CD4-positive, alpha-beta T cell treated with Interferon gamma for 1 hour (primary cell): ENCODE results near the gene BABAM2.

Experiments used
- DNase-seq: peaks from one replicate; pipeline ENCODE4 v3.0.0-alpha.2; 2020

The BABAM2 gene

DNA sequence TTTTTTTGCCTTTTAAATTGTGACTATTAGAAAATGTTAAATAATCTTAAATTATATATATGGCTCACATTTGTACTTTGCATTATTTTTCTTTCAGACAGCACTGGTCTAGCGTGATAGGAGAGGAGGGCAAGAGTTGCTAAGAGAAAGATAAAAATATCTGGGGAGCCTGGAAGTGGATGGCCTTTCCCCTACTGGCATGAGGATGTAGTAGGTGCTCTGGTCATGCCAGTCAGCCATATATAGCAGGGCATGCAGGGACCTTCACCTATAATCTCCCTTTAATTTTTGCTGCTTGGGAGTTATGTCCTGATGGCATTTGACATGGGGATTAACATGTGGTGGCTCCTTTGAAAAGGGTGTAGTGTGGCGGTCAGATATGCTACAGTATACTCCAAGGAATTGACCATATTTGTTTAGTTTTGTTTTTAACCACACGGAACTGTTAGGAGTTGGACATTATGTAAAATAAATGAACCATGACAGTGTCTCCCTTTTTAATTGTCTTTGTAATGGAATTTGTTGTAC is 144.7 kb downstream of the BABAM2 start:
- no peak for DNase-seq

DNA sequence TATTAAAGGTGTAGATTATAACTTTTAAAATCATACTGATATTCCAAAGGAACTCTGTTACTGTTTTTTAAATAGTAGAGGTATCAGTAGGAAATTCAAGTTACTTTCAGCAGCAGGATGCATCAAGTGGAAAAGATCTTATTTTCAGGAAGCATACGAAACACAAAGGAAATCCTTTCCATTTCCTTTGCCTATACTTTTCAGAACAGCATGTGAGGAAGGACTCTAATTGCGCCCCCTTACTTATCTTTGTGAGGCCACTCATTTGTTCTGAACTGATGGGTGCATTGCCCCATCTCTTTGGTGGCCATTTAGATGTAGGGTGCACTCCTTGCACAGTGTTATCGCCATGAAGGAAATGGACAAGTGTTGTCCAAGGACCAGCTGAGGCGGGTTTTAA is 145.3 kb downstream of the BABAM2 start:
- no peak for DNase-seq

- DNase-seq, result no peak
Observed at GRCh38 chr2:28036307-28036706, 145.8 kb downstream of the BABAM2 start.

GRCh38 chr2:28038722-28039121 is 148.2 kb downstream of the BABAM2 start:
- no peak for DNase-seq

DNA sequence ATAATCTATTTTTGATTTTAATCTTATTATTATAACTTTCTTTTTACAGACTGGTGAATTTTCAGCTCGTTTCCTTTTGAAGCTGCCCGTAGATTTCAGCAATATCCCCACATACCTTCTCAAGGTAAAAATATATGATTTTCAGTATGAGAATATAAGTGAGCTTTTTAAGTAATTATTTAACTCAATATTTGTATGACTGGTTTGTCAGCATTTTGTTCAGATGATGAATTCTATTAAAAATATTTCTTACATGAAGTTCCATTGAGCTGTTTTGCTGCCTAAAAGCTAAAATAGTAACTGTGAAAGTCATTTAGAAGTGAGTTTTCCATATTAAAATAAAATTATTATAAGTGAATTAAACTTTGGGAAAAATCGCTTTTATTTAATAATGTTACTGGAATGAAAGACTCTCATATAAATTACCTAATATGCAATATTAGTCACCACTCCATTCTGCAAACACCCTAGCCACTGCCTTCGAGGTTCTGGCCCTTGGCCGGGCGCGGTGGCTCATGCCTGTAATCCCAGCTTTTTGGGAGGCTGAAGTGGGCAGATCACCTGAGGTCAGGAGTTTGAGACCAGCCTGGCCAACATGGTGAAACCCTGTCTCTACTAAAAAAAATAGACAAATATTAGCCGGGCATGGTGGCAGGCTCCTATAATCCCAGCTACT is 155.3 kb downstream of the BABAM2 start:
- no peak for DNase-seq

DNA sequence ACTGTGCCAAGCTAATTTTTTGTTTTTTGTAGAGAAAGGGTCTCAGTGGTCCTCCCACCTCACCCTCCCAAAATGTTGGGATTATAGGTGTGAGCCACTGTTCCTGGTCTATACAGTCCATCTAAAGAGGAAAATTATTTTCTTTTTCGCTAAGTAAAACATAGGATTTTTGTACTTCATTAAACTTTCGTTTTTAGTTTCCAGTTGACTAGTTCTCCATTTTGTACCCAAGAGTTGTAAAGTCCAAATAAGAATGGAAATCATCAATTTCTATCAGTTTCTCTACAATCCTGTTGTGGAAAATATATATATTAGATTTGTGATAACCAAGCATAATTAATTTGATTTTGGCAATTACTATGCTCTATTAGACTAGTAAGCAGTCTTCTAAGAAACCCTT is 156.4 kb downstream of the BABAM2 start:
- no peak for DNase-seq

GRCh38 chr2:28047681-28048080 is 157.2 kb downstream of the BABAM2 start:
- DNase-seq, result no peak

GRCh38 chr2:28048341-28048740 is 157.8 kb downstream of the BABAM2 start:
- DNase-seq, result no peak

DNA sequence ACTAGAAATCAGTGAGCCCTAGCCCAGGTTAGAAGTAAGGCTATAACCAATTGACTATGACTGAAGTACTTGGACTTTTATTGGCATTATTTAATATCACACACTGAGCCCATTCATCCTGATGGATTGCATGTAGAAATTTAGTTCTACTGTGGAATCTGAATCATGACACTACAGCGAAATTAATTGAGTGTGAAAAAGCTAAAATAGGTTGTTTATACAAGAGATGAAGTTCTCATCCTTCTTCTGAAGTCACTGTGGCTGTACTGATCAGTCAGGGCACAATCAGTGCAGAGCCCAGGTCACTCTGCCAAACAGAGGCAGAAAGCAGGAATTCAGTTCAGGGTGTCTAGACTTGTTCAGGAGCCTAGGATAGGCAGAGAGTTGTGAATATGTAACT is 158.9 kb downstream of the BABAM2 start:
- no peak for DNase-seq

- DNase-seq, result no peak
Observed at GRCh38 chr2:28049899-28050298, 159.4 kb downstream of the BABAM2 start.

GRCh38 chr2:28052691-28053090 is 162.2 kb downstream of the BABAM2 start:
- DNase-seq, result no peak

- DNase-seq, result no peak
Observed at GRCh38 chr2:28053597-28053996, 163.1 kb downstream of the BABAM2 start.

DNA sequence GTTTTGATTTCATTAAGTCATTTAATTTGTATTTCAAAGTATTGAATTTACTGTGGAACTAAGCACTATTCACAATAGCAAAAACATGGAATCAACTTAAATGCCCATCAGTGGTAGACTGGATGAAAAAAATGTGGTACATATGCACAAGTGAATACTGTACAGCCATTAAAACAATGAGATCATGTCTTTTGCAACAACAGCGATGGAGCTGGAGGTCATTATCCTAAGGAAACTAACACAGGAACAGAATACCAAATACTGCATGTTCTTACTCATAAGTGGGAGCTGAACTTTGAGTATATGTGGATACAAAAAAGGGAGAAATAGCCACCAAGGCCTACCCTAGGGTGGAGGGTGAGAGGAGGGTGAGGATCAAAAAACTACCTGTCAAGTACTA is 164.4 kb downstream of the BABAM2 start:
- DNase-seq, result no peak

- DNase-seq, result no peak
Observed at GRCh38 chr2:28055325-28055970, 164.9 kb downstream of the BABAM2 start.

GRCh38 chr2:28058791-28059190 is 168.3 kb downstream of the BABAM2 start:
- no peak for DNase-seq

- no peak for DNase-seq
Observed at GRCh38 chr2:28062867-28063266, 172.3 kb downstream of the BABAM2 start.

DNA sequence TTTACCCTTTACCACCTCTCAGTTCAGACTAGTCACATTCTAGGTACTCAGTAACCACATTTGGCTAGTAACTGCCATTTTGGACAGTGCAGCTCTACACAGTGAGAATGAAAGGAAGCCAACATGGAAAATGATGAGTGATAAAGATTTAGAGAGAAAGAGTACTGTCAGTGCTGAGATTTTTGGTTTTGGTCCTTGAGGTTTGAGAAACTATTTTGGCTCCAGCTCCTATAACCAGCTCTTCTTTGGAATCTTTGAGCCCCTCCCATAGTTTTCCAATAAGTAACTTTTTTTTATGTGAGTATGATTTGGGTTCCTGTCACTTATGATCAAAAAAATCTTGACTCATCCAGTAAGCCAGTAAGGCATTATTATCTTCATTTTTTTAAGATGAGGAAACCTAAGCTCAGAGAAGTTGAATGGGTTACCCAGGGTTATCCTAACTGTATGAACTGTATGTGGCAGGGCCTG is 173.0 kb downstream of the BABAM2 start:
- DNase-seq, result no peak

DNA sequence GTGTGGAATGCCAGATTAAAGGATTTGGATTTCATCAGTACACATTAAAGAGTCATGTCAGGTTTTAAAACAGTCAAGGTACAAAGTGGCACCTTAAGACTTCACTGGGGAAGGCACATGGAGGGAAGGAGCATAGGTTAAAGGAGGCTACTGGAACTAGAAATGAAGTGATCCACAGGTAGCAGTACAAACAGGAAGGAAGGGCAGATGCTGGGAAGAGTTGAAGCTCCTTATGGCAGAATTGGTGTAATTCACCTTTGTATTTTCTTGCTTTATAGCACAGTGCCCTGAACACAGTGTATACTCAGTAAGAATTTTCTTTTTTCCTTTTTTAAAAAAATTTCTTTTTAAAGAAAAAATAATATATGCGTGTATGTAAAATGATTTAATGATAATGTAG is 177.1 kb downstream of the BABAM2 start:
- no peak for DNase-seq

GRCh38 chr2:28068088-28068487 is 177.6 kb downstream of the BABAM2 start:
- DNase-seq, result no peak

- no peak for DNase-seq
Observed at GRCh38 chr2:28068527-28068926, 178.0 kb downstream of the BABAM2 start.

GRCh38 chr2:28071221-28071620 is 180.7 kb downstream of the BABAM2 start:
- no peak for DNase-seq

DNA sequence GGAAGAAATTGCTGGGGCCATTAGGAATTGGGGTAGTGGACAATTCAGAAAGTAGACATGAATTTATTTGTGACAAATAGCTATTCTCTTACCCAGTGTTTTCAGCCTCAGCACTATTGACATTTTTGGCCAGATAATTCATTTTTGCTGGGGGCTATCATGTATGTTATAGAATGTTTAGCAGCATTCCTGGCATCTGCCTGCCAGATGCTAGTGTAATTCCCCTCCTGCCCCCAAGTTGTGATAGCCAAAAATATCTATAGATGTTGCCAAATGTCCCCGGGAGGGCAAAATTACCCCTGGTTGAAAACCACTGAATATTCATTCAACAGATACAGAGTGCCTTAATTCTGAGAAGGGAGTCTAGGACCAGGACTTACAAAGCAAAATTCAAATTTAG is 183.6 kb downstream of the BABAM2 start:
- DNase-seq, result no peak

GRCh38 chr2:28080911-28081310 is 190.4 kb downstream of the BABAM2 start:
- DNase-seq, result no peak

- DNase-seq, result no peak
Observed at GRCh38 chr2:28082131-28082530, 191.6 kb downstream of the BABAM2 start.

DNA sequence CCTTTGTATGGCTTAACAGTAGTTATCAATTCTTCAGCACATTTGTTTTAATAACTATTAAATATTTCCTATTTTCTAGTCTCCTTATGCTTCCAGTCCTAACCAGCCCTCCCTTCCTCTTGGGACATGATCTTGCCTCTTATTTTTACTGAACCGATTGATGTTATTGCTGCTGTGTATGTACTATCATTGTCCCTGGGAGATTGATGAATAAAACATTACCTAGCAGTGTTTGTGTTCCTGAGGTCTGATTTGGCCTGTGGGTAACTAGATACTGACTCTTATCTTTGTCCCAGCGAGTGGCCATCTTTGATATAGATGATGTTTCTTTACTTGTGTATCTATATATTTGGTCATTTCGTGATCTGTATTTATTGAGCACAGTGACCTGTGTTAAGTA is 192.9 kb downstream of the BABAM2 start:
- DNase-seq, result no peak
